Naive thymus-derived CD8-positive, alpha-beta T cell (primary cell): ENCODE measurements around the gene SENP1. TPM values are rescaled to one million over a fixed set of nuclear protein-coding genes. Genes with fewer than 3 reads are reported as not detected.

Experiments used
- ATAC-seq, 2 donors: fragments of 150-1000 bp; cut with Tn5 transposase in 1 of 2; sonication (Bioruptor Pico), chemical (Tn5 transposase) in 1 of 2; 1 replicate in 1 of 2; 2 replicates in 1 of 2; pipeline ENCODE4 v1.10.0; 2021; ENCODE audit warnings: mild to moderate bottlenecking in 2 of 2, moderate library complexity in 2 of 2
- POLR2A ChIA-PET: fragments of 350-600 bp; sonication (Branson Sonifier 250); formaldehyde crosslinking; loops from one replicate; lab custom pipeline; 2021; ENCODE audit warnings: antibody characterized with exemption; lab: Charles Lee
- DNase-seq, 10 donors: peaks; one replicate each; pipeline versions ENCODE4 v3.0.0 to v3.0.0-alpha.2; 2020 to 2022
- H3K27ac Mint-ChIP-seq, 10 donors: one replicate each; pipeline ENCODE4 v1.8.0; 2020 to 2022; ENCODE audit warnings: mild to moderate bottlenecking in 10 of 10, mixed read lengths in 10 of 10, moderate library complexity in 4 of 10, inconsistent platforms in 1 of 10
- H3K27me3 Mint-ChIP-seq, 5 donors: one replicate each; pipeline ENCODE4 v1.8.0; 2021 to 2022; ENCODE audit warnings: mixed read lengths in 5 of 5
- H3K36me3 Mint-ChIP-seq, 3 donors: one replicate each; pipeline ENCODE4 v1.8.0; 2020 to 2022; ENCODE audit warnings: mixed read lengths in 3 of 3, mild to moderate bottlenecking in 2 of 3, inconsistent platforms in 1 of 3
- H3K4me1 Mint-ChIP-seq, 4 donors: one replicate each; pipeline ENCODE4 v1.8.0; 2021 to 2022; ENCODE audit warnings: mixed read lengths in 4 of 4
- H3K4me3 Mint-ChIP-seq, 10 donors: one replicate each; pipeline ENCODE4 v1.8.0; 2020 to 2022; ENCODE audit warnings: mild to moderate bottlenecking in 10 of 10, mixed read lengths in 10 of 10, moderate library complexity in 6 of 10, inconsistent platforms in 1 of 10
- H3K9me3 Mint-ChIP-seq, 9 donors: one replicate each; pipeline ENCODE4 v1.8.0; 2020 to 2022; ENCODE audit warnings: mixed read lengths in 9 of 9, mild to moderate bottlenecking in 3 of 9, inconsistent platforms in 1 of 9, moderate library complexity in 1 of 9
- polyA plus RNA-seq, 3 donors: library from polyadenylated mRNA; unstranded; fragments of 300-500 nt; fragmentation: Illumina TruSeq; gene quantifications; one replicate each; pipeline ENCODE4 v1.2.3, GENCODE V29; 2021
- total RNA-seq, 8 experiments: library from RNA in 2 of 8; stranded (reverse) in 2 of 8; gene quantifications; one replicate each; pipeline ENCODE4 v1.2.3 and lab custom pipeline; 2021 to 2026

SENP1 gene
- total and polyA plus RNA-seq, 5 experiments from 2014 or later = 9.9 to 37.0 (median 11.9) TPM

- POLR2A ChIA-PET = no interaction called here
- Mint-ChIP-seq H3K27ac (no peak overlapping the region), H3K27me3 (no peaks in the 10 kb centered on the region), H3K4me1 (peaks cover 0 to 4% (median 0%) of the 10 kb centered on the region in 4 donors), H3K36me3 (peaks cover 0 to 71% (median 31%) of the 10 kb centered on the region in 3 donors), H3K4me3 (no peak overlapping the region), H3K9me3 (no peaks in the 10 kb centered on the region)
- no peak for ATAC-seq
- no peak for DNase-seq
These were observed 30.0 kb downstream of the SENP1 start for GRCh38 chr12:48075832-48076231.

GRCh38 chr12:48074266-48074665 lies 31.6 kb downstream of the SENP1 start:
- H3K27me3 Mint-ChIP-seq = no peaks in the 10 kb centered on the region
- H3K27ac Mint-ChIP-seq = no peak overlapping the region
- peaks cover 0 to 75% (median 45%) of the 10 kb centered on the region in 3 donors for H3K36me3 Mint-ChIP-seq
- peaks cover 0 to 4% (median under 1%) of the 10 kb centered on the region in 4 donors for H3K4me1 Mint-ChIP-seq
- DNase-seq (no peak), ATAC-seq (no peak)
- POLR2A ChIA-PET = no interaction called here
- H3K9me3 Mint-ChIP-seq = no peaks in the 10 kb centered on the region
- H3K4me3 Mint-ChIP-seq = no peak overlapping the region

- H3K27ac Mint-ChIP-seq = no peak overlapping the region
- H3K4me3 Mint-ChIP-seq = no peak overlapping the region
- no peak for DNase-seq
- no peaks in the 10 kb centered on the region for H3K9me3 Mint-ChIP-seq
- H3K36me3 Mint-ChIP-seq = peaks cover 2 to 78% (median 45%) of the 10 kb centered on the region in 3 donors
- ATAC-seq = no peak
- POLR2A ChIA-PET = interaction anchor here (0.6 kb wide), 1 partner anchor 100 kb away, joined by 7 read pairs; no protein-coding TSS in a partner anchor
- H3K27me3 Mint-ChIP-seq = no peaks in the 10 kb centered on the region
- H3K4me1 Mint-ChIP-seq = peaks cover 0 to 4% (median 1%) of the 10 kb centered on the region in 4 donors
These were observed 33.6 kb downstream of the SENP1 start for GRCh38 chr12:48072266-48072665.

- no peak overlapping the region for H3K27ac Mint-ChIP-seq
- POLR2A ChIA-PET = interaction anchor here (0.6 kb wide), 1 partner anchor 100 kb away, joined by 7 read pairs; no protein-coding TSS in a partner anchor
- peaks cover 5 to 78% (median 44%) of the 10 kb centered on the region in 3 donors for H3K36me3 Mint-ChIP-seq
- H3K4me1 Mint-ChIP-seq = peaks cover 0 to 3% (median 1%) of the 10 kb centered on the region in 4 donors
- H3K27me3 Mint-ChIP-seq = no peaks in the 10 kb centered on the region
- no peak overlapping the region for H3K4me3 Mint-ChIP-seq
- no peak for ATAC-seq
- no peak for DNase-seq
- H3K9me3 Mint-ChIP-seq = no peaks in the 10 kb centered on the region
These were observed 34.1 kb downstream of the SENP1 start for GRCh38 chr12:48071808-48072207.

- Mint-ChIP-seq H3K9me3 (no peaks in the 10 kb centered on the region), H3K4me1 (peaks cover 0 to 3% (median 1%) of the 10 kb centered on the region in 4 donors), H3K4me3 (no peak overlapping the region), H3K36me3 (peaks cover 5 to 83% (median 43%) of the 10 kb centered on the region in 3 donors), H3K27me3 (no peaks in the 10 kb centered on the region), H3K27ac (peak overlapping the region in 2 of 10 donors; percentile 46 to 81)
- DNase-seq (no peak), ATAC-seq (no peak)
- POLR2A ChIA-PET = no interaction called here
These were observed 35.1 kb downstream of the SENP1 start for GRCh38 chr12:48070731-48071130.

DNA sequence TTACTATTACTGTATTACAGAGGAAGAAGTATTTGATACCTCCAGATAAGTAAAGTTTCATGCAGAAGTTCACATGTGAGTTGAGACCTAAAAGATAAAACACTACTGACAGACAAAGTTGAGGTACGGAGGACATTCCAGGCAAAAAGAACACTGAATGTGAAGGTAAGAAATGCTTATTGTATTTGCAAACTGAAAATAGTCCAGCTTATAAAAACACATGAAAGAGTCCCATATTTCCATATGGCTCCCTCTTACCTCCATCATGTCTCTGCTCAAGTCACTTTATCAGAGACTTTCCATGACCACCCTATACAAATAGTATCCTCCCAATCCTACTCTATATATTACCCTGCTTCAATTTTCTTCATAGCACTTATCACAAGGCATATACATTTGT lies 35.8 kb downstream of the SENP1 start:
- Mint-ChIP-seq H3K27ac (peak overlapping the region in 3 of 10 donors; percentile 30 to 81 (median 81)), H3K4me3 (no peak overlapping the region), H3K36me3 (peaks cover 5 to 84% (median 47%) of the 10 kb centered on the region in 3 donors), H3K27me3 (no peaks in the 10 kb centered on the region), H3K9me3 (no peaks in the 10 kb centered on the region), H3K4me1 (peaks cover 0 to 2% (median under 1%) of the 10 kb centered on the region in 4 donors)
- ATAC-seq = no peak
- no peak for DNase-seq
- POLR2A ChIA-PET = no interaction called here

GRCh38 chr12:48069241-48069640 lies 36.6 kb downstream of the SENP1 start:
- H3K4me1 Mint-ChIP-seq = peaks cover 0 to 2% (median under 1%) of the 10 kb centered on the region in 4 donors
- H3K4me3 Mint-ChIP-seq = no peak overlapping the region
- H3K27me3 Mint-ChIP-seq = no peaks in the 10 kb centered on the region
- no peaks in the 10 kb centered on the region for H3K9me3 Mint-ChIP-seq
- POLR2A ChIA-PET = no interaction called here
- no peak for DNase-seq
- ATAC-seq = no peak
- H3K36me3 Mint-ChIP-seq = peaks cover 5 to 85% (median 48%) of the 10 kb centered on the region in 3 donors
- no peak overlapping the region for H3K27ac Mint-ChIP-seq

DNA sequence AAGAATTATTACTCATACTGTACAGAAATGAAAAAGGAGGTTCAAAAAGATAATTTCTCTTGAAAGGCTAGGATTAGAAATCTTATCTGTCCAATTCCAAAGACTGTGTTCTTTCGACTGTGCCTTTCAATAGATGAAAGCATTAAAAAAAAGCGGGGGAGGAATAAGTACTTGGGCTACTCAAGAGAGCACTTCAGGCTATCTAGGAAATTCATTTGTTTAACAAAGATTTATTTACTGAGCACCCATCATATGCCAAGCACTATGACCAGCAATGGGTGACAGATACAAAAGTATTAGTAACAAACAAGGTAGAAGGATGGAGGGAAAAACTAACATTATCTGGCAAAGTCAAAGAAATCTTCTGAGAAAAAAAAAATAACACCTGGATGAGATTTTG lies 37.4 kb downstream of the SENP1 start:
- Mint-ChIP-seq H3K4me1 (peaks cover 0 to 2% (median under 1%) of the 10 kb centered on the region in 4 donors), H3K4me3 (no peak overlapping the region), H3K36me3 (peaks cover 11 to 85% (median 50%) of the 10 kb centered on the region in 3 donors), H3K27me3 (no peaks in the 10 kb centered on the region), H3K9me3 (no peaks in the 10 kb centered on the region), H3K27ac (no peak overlapping the region)
- ATAC-seq = no peak
- no peak for DNase-seq
- POLR2A ChIA-PET = no interaction called here

- Mint-ChIP-seq H3K36me3 (peaks cover 12 to 86% (median 50%) of the 10 kb centered on the region in 3 donors), H3K27ac (no peak overlapping the region), H3K4me3 (no peak overlapping the region), H3K27me3 (no peaks in the 10 kb centered on the region), H3K9me3 (no peaks in the 10 kb centered on the region), H3K4me1 (peaks cover 0 to 2% (median under 1%) of the 10 kb centered on the region in 4 donors)
- ATAC-seq (no peak), DNase-seq (no peak)
- POLR2A ChIA-PET = interaction anchor here (0.5 kb wide), 1 partner anchor 14 kb away, joined by 7 read pairs; no protein-coding TSS in a partner anchor
These were observed 38.5 kb downstream of the SENP1 start for GRCh38 chr12:48067250-48067938.

GRCh38 chr12:48065041-48065440 lies 40.8 kb downstream of the SENP1 start:
- Mint-ChIP-seq H3K4me1 (peaks cover 0 to 2% (median 0%) of the 10 kb centered on the region in 4 donors), H3K27me3 (no peaks in the 10 kb centered on the region), H3K36me3 (peaks cover 27 to 93% (median 60%) of the 10 kb centered on the region in 3 donors), H3K27ac (no peak overlapping the region), H3K9me3 (peaks cover 0 to 6% (median 0%) of the 10 kb centered on the region in 9 donors), H3K4me3 (no peak overlapping the region)
- DNase-seq = no peak
- POLR2A ChIA-PET = no interaction called here
- no peak for ATAC-seq

- DNase-seq (no peak), ATAC-seq (no peak)
- POLR2A ChIA-PET = no interaction called here
- Mint-ChIP-seq H3K9me3 (peaks cover 0 to 15% (median 4%) of the 10 kb centered on the region in 9 donors), H3K4me1 (no peaks in the 10 kb centered on the region), H3K27ac (no peak overlapping the region), H3K36me3 (peaks cover 42 to 93% (median 65%) of the 10 kb centered on the region in 3 donors), H3K27me3 (no peaks in the 10 kb centered on the region), H3K4me3 (no peak overlapping the region)
These were observed 42.3 kb downstream of the SENP1 start for GRCh38 chr12:48063530-48063929.

- DNase-seq (no peak), ATAC-seq (no peak)
- Mint-ChIP-seq H3K9me3 (peaks cover 0 to 15% (median 4%) of the 10 kb centered on the region in 9 donors), H3K36me3 (peaks cover 42 to 88% (median 64%) of the 10 kb centered on the region in 3 donors), H3K27ac (no peak overlapping the region), H3K27me3 (no peaks in the 10 kb centered on the region), H3K4me3 (no peak overlapping the region), H3K4me1 (no peaks in the 10 kb centered on the region)
- POLR2A ChIA-PET = no interaction called here
These were observed 43.8 kb downstream of the SENP1 start for GRCh38 chr12:48061938-48062719.

DNA sequence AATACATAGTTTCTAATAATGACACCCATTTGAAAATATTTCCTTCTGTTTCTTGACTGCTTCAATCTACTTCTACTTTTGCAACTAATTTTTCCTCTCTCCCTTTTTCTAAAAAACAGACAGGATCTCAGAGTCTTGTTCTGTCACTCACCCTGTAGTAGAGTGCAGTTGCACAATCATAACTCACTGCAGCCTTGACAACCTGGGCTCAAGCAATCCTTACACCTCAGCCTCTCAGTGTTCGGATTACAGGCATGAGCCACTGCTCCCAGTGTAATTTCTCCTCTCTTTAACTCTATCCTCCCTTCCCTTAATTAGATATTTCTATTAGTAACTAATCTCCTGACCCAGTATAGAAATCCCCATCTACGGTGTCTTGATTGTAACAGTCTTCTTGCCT lies 45.4 kb downstream of the SENP1 start:
- no peaks in the 10 kb centered on the region for H3K27me3 Mint-ChIP-seq
- no peak overlapping the region for H3K4me3 Mint-ChIP-seq
- no peak for DNase-seq
- ATAC-seq = no peak
- H3K9me3 Mint-ChIP-seq = peaks cover 0 to 15% (median 4%) of the 10 kb centered on the region in 9 donors
- peaks cover 41 to 74% (median 60%) of the 10 kb centered on the region in 3 donors for H3K36me3 Mint-ChIP-seq
- H3K4me1 Mint-ChIP-seq = no peaks in the 10 kb centered on the region
- no peak overlapping the region for H3K27ac Mint-ChIP-seq
- POLR2A ChIA-PET = no interaction called here
